Loucy (cell line): Measurements from ENCODE around the gene ATG16L2.

Experiments
- EZH2phosphoT487 ChIP-seq: fragments of 200-600 bp; IDR thresholded peaks from 2 replicates; pipeline ENCODE4 v1.6.1; 2018; ENCODE audit warnings: antibody characterized with exemption, mild to moderate bottlenecking, moderate library complexity, borderline replicate concordance
- TF ChIP-seq, protein P1 (sequence below): fragments of 200-600 bp; sonication (generic); conservative IDR thresholded peaks from 2 replicates; pipeline ENCODE4 v1.5.1; 2014; ENCODE audit warnings: mild to moderate bottlenecking, antibody characterized with exemption, low read length

DNA sequence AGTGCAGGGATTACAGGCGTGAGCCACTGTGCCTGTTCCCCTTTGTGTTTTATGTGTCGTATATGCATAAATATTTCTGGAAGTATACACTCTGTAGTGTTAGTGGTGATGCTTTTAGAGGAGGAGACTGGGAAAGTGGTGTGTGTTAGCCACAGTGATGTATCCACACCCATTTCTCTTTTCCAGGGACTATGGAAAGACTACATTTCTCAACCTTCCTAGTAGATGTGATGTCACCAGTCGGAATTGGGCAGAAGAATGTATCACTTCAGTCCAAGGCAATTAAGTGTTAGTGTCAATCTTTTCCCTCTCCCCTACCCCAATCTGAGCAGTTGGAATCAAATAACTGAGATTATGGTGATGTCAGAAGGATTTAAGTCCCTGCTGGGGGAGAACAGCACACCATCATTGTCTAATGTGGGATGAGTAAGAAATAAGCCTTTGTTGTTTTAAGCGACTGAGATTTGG, 5.8 kb upstream of the ATG16L2 start:
- TF ChIP-seq, protein P1, sequence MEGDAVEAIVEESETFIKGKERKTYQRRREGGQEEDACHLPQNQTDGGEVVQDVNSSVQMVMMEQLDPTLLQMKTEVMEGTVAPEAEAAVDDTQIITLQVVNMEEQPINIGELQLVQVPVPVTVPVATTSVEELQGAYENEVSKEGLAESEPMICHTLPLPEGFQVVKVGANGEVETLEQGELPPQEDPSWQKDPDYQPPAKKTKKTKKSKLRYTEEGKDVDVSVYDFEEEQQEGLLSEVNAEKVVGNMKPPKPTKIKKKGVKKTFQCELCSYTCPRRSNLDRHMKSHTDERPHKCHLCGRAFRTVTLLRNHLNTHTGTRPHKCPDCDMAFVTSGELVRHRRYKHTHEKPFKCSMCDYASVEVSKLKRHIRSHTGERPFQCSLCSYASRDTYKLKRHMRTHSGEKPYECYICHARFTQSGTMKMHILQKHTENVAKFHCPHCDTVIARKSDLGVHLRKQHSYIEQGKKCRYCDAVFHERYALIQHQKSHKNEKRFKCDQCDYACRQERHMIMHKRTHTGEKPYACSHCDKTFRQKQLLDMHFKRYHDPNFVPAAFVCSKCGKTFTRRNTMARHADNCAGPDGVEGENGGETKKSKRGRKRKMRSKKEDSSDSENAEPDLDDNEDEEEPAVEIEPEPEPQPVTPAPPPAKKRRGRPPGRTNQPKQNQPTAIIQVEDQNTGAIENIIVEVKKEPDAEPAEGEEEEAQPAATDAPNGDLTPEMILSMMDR, result no peak
- TF ChIP-seq EZH2phosphoT487, result no peak
